Measurements from ENCODE around the gene AGAP1.

The AGAP1 gene

GRCh38 chr2:235527806-235528469 is 34.1 kb downstream of the AGAP1 start:
- TF ChIP-seq CTCF (IDR thresholded peaks at IDR 0.05; ENCODE audit: low read depth, low read length, missing control alignments): no peak
- no peak overlapping the region for H3K4me3 ChIP-seq (ENCODE audit: low read depth, low read length)
- DNase-seq (ENCODE audit: low read depth): no peak

GRCh38 chr2:235529621-235530020 is 35.8 kb downstream of the AGAP1 start:
- TF ChIP-seq CTCF (IDR thresholded peaks at IDR 0.05; ENCODE audit: low read depth, low read length, missing control alignments): no peak

GRCh38 chr2:235530735-235531134 is 36.9 kb downstream of the AGAP1 start:
- H3K4me3 ChIP-seq (ENCODE audit: low read depth, low read length): no peak overlapping the region
- no peak for TF ChIP-seq CTCF (IDR thresholded peaks at IDR 0.05; ENCODE audit: low read depth, low read length, missing control alignments)
- no peak for DNase-seq (ENCODE audit: low read depth)

More at GRCh38 chr2:235529621-235530020, 35.8 kb downstream of the AGAP1 start:
- no peak overlapping the region for H3K4me3 ChIP-seq (ENCODE audit: low read depth, low read length)
- no peak for DNase-seq (ENCODE audit: low read depth)

GRCh38 chr2:235532307-235532706 is 38.5 kb downstream of the AGAP1 start:
- H3K4me3 ChIP-seq (ENCODE audit: low read depth, low read length): no peak overlapping the region
- DNase-seq (ENCODE audit: low read depth): no peak
- TF ChIP-seq CTCF (IDR thresholded peaks at IDR 0.05; ENCODE audit: low read depth, low read length, missing control alignments): no peak

- no peak overlapping the region for H3K4me3 ChIP-seq (ENCODE audit: low read depth, low read length)
- TF ChIP-seq CTCF (IDR thresholded peaks at IDR 0.05; ENCODE audit: low read depth, low read length, missing control alignments): no peak
- no peak for DNase-seq (ENCODE audit: low read depth)
These were observed 39.4 kb downstream of the AGAP1 start for GRCh38 chr2:235533198-235533597.

DNA sequence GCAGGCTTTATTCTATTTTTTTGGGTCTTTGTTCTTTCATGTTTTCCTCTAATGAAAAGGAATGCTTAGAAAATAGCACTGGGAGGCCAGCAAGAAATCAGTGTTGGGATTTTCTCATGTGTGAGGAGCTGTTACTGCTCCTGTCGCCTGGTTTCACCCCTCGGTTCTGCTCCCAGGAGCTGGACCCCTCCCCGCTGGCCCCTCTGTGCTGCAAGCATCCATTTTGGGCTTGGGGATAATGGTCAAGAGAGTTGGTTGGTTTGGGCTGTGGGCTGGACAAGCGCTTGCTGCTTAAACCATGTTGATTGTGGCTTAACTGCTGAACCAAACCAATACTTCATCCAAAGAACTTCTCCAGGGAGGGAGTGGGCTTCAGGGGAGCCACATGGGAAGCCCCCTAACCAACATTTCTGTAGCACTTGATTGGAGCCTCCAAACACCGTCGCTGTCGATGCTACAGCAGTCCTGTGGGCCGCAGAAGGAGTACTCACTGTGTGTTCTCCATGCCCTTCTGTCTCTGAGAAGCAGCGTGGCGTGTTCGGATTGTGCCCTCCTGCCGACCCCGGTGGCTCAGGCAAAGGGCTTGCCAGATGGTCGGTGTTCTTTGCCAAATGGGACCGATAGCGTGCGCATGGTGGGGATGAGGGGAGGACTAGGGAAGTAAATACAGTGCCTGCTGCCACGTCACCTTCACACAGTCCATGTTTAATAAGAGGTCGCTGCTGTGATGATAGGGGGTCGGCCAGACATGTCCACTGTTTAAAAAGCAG is 40.0 kb downstream of the AGAP1 start:
- H3K4me3 ChIP-seq (ENCODE audit: low read depth, low read length): no peak overlapping the region
- no peak for TF ChIP-seq CTCF (IDR thresholded peaks at IDR 0.05; ENCODE audit: low read depth, low read length, missing control alignments)
- DNase-seq (ENCODE audit: low read depth): no peak

Data from GM12864 (cell line).